Measurements from ENCODE around the gene SHLD1. TPM values are rescaled to one million over a fixed set of nuclear protein-coding genes. Genes with fewer than 3 reads are reported as not detected.
A peak's percentile ranks its signal among the peaks of the same experiment; 100 is the strongest.

SHLD1 gene
- total RNA-seq, 5 donors from 2014 or later (not counting 1 experiment from before 2014, with no cell fraction given), result 10.0 to 15.8 (median 14.2) TPM

- Histone ChIP-seq H3K4me1 (ENCODE audit: control insufficient read depth in 1 of 2, extremely low read depth in 1 of 2, insufficient read depth in 2 of 2, low read length in 2 of 2) (no peaks in the 10 kb centered on the region), H3K27ac (ENCODE audit: low read length) (no peak overlapping the region), H3K36me3 (ENCODE audit: control insufficient read depth in 2 of 2, extremely low read depth in 1 of 2, insufficient read depth in 1 of 2, low read length in 1 of 2) (peaks cover 0 to 3% of the 10 kb centered on the region in 2 donors), H3K27me3 (replicated peaks in 1 of 2; ENCODE audit: control insufficient read depth in 2 of 2, extremely low read depth in 1 of 2, insufficient read depth in 2 of 2, low read length in 1 of 2) (no peaks in the 10 kb centered on the region), H3K4me3 (ENCODE audit: control insufficient read depth in 1 of 2, extremely low read depth in 1 of 2, low read length in 1 of 2) (no peak overlapping the region), H3K9me3 (no peaks in the 10 kb centered on the region)
- H3K36me3 Mint-ChIP-seq, result peaks cover 27% of the 10 kb centered on the region
- ChIA-PET POLR2A (no interaction called here), CTCF (interaction anchor here in 1 of 2 donors (0.7 kb wide), 1 partner anchor 122 kb away, joined by 3 read pairs; no protein-coding TSS in a partner anchor)
- no peaks in the 10 kb centered on the region for H3K9me3 Mint-ChIP-seq
- peaks cover 0 to 26% (median 14%) of the 10 kb centered on the region in 3 donors for H3K4me1 Mint-ChIP-seq
- H3K4me3 Mint-ChIP-seq, result no peak overlapping the region
- ATAC-seq (replicated peaks in 1 of 4) (no peak), DNase-seq (peak in 3 of 35 experiments; percentile 3 to 34 (median 6))
- no peaks in the 10 kb centered on the region for H3K27me3 Mint-ChIP-seq
- peak overlapping the region in 1 of 2 donors; percentile 5 for H3K27ac Mint-ChIP-seq
- WGBS (ENCODE audit: insufficient coverage), result 67% methylated on average over 5 of the region's 10 CpGs
Observed at GRCh38 chr20:5864873-5865587, 114.8 kb downstream of the SHLD1 start.

- WGBS (ENCODE audit: insufficient coverage), result 100% methylated on average over 1 of the region's 2 CpGs
- CTCF ChIA-PET, result no interaction called here
Observed at GRCh38 chr20:5865604-5866003, 115.4 kb downstream of the SHLD1 start.

GRCh38 chr20:5870568-5870981 lies 120.4 kb downstream of the SHLD1 start:
- H3K4me1 ChIP-seq (ENCODE audit: control insufficient read depth in 1 of 2, extremely low read depth in 1 of 2, insufficient read depth in 2 of 2, low read length in 2 of 2), result no peaks in the 10 kb centered on the region
- POLR2A ChIA-PET, result no interaction called here
- WGBS (ENCODE audit: insufficient coverage), result 100% methylated on average over 1 of the region's 4 CpGs

More at GRCh38 chr20:5865604-5866003, 115.4 kb downstream of the SHLD1 start:
- peaks cover 0 to 3% of the 10 kb centered on the region in 2 donors for H3K36me3 ChIP-seq (ENCODE audit: control insufficient read depth in 2 of 2, extremely low read depth in 1 of 2, insufficient read depth in 1 of 2, low read length in 1 of 2)
- no peaks in the 10 kb centered on the region for H3K9me3 ChIP-seq
- DNase-seq, result no peak
- ATAC-seq (replicated peaks in 1 of 4), result no peak
- no peaks in the 10 kb centered on the region for H3K4me1 ChIP-seq (ENCODE audit: control insufficient read depth in 1 of 2, extremely low read depth in 1 of 2, insufficient read depth in 2 of 2, low read length in 2 of 2)
- Mint-ChIP-seq H3K36me3 (peaks cover 24% of the 10 kb centered on the region), H3K4me1 (peaks cover 0 to 26% (median 14%) of the 10 kb centered on the region in 3 donors), H3K9me3 (no peaks in the 10 kb centered on the region), H3K4me3 (no peak overlapping the region), H3K27me3 (no peaks in the 10 kb centered on the region), H3K27ac (peak overlapping the region in 1 of 2 donors; percentile 5)
- POLR2A ChIA-PET, result no interaction called here
- no peak overlapping the region for H3K27ac ChIP-seq (ENCODE audit: low read length)
- H3K27me3 ChIP-seq (replicated peaks in 1 of 2; ENCODE audit: control insufficient read depth in 2 of 2, extremely low read depth in 1 of 2, insufficient read depth in 2 of 2, low read length in 1 of 2), result no peaks in the 10 kb centered on the region
- H3K4me3 ChIP-seq (ENCODE audit: control insufficient read depth in 1 of 2, extremely low read depth in 1 of 2, low read length in 1 of 2), result no peak overlapping the region

GRCh38 chr20:5871459-5872410 lies 121.5 kb downstream of the SHLD1 start:
- POLR2A ChIA-PET, result no interaction called here
- H3K27me3 Mint-ChIP-seq, result peaks cover 0 to 3% of the 10 kb centered on the region in 2 donors
- DNase-seq (no peak), ATAC-seq (replicated peaks in 1 of 4) (no peak)
- no peak overlapping the region for H3K4me3 Mint-ChIP-seq
- no peaks in the 10 kb centered on the region for H3K36me3 Mint-ChIP-seq
- H3K4me1 ChIP-seq (ENCODE audit: control insufficient read depth in 1 of 2, extremely low read depth in 1 of 2, insufficient read depth in 2 of 2, low read length in 2 of 2), result no peaks in the 10 kb centered on the region
- H3K9me3 Mint-ChIP-seq, result peaks cover 0 to 9% (median 4%) of the 10 kb centered on the region in 3 donors
- CTCF ChIA-PET, result no interaction called here
- no peak overlapping the region for H3K27ac Mint-ChIP-seq
- no peak overlapping the region for H3K4me3 ChIP-seq (ENCODE audit: control insufficient read depth in 1 of 2, extremely low read depth in 1 of 2, low read length in 1 of 2)
- H3K9me3 ChIP-seq, result no peaks in the 10 kb centered on the region
- peaks cover 0 to 4% of the 10 kb centered on the region in 2 experiments for H3K27me3 ChIP-seq (replicated peaks in 1 of 2; ENCODE audit: control insufficient read depth in 2 of 2, extremely low read depth in 1 of 2, insufficient read depth in 2 of 2, low read length in 1 of 2)
- no peak overlapping the region for H3K27ac ChIP-seq (ENCODE audit: low read length)
- H3K36me3 ChIP-seq (ENCODE audit: control insufficient read depth in 2 of 2, extremely low read depth in 1 of 2, insufficient read depth in 1 of 2, low read length in 1 of 2), result no peaks in the 10 kb centered on the region
- 83% methylated on average over 5 of the region's 6 CpGs for WGBS (ENCODE audit: insufficient coverage)
- H3K4me1 Mint-ChIP-seq, result no peaks in the 10 kb centered on the region

More at GRCh38 chr20:5870568-5870981, 120.4 kb downstream of the SHLD1 start:
- CTCF ChIA-PET, result interaction anchor here in 1 of 2 donors (0.5 kb wide), 1 partner anchor 82 kb away, joined by 4 read pairs; no protein-coding TSS in a partner anchor
- Mint-ChIP-seq H3K9me3 (no peaks in the 10 kb centered on the region), H3K27me3 (peaks cover 0 to 3% of the 10 kb centered on the region in 2 donors), H3K4me3 (no peak overlapping the region), H3K4me1 (peaks cover 0 to 2% (median 0%) of the 10 kb centered on the region in 3 donors), H3K36me3 (no peaks in the 10 kb centered on the region), H3K27ac (no peak overlapping the region)
- Histone ChIP-seq H3K27me3 (replicated peaks in 1 of 2; ENCODE audit: control insufficient read depth in 2 of 2, extremely low read depth in 1 of 2, insufficient read depth in 2 of 2, low read length in 1 of 2) (peaks cover 0 to 4% of the 10 kb centered on the region in 2 experiments), H3K27ac (ENCODE audit: low read length) (no peak overlapping the region), H3K36me3 (ENCODE audit: control insufficient read depth in 2 of 2, extremely low read depth in 1 of 2, insufficient read depth in 1 of 2, low read length in 1 of 2) (no peaks in the 10 kb centered on the region), H3K4me3 (ENCODE audit: control insufficient read depth in 1 of 2, extremely low read depth in 1 of 2, low read length in 1 of 2) (no peak overlapping the region), H3K9me3 (no peaks in the 10 kb centered on the region)
- ATAC-seq (replicated peaks in 1 of 4), result no peak
- DNase-seq, result no peak

GRCh38 chr20:5877128-5877527 lies 126.9 kb downstream of the SHLD1 start:
- Mint-ChIP-seq H3K27ac (no peak overlapping the region), H3K27me3 (peaks cover 7 to 15% of the 10 kb centered on the region in 2 donors), H3K4me3 (no peak overlapping the region), H3K4me1 (peaks cover 0 to 3% (median 3%) of the 10 kb centered on the region in 3 donors), H3K9me3 (peaks cover 0 to 9% (median 4%) of the 10 kb centered on the region in 3 donors), H3K36me3 (no peaks in the 10 kb centered on the region)
- no peak overlapping the region for H3K4me3 ChIP-seq (ENCODE audit: control insufficient read depth in 1 of 2, extremely low read depth in 1 of 2, low read length in 1 of 2)
- CTCF ChIA-PET, result interaction anchor here in 1 of 2 donors (0.6 kb wide), 1 partner anchor 42 kb away, joined by 3 read pairs; no protein-coding TSS in a partner anchor
- no peaks in the 10 kb centered on the region for H3K36me3 ChIP-seq (ENCODE audit: control insufficient read depth in 2 of 2, extremely low read depth in 1 of 2, insufficient read depth in 1 of 2, low read length in 1 of 2)
- POLR2A ChIA-PET, result no interaction called here
- H3K27me3 ChIP-seq (replicated peaks in 1 of 2; ENCODE audit: control insufficient read depth in 2 of 2, extremely low read depth in 1 of 2, insufficient read depth in 2 of 2, low read length in 1 of 2), result peaks cover 0 to 4% of the 10 kb centered on the region in 2 experiments
- DNase-seq (no peak), ATAC-seq (replicated peaks in 1 of 4) (no peak)
- H3K9me3 ChIP-seq, result no peaks in the 10 kb centered on the region
- H3K4me1 ChIP-seq (ENCODE audit: control insufficient read depth in 1 of 2, extremely low read depth in 1 of 2, insufficient read depth in 2 of 2, low read length in 2 of 2), result no peaks in the 10 kb centered on the region
- no peak overlapping the region for H3K27ac ChIP-seq (ENCODE audit: low read length)
- WGBS (ENCODE audit: insufficient coverage), result no CpG with 5 or more reads among the region's 4 CpGs

- no CpG with 5 or more reads among the region's 3 CpGs for WGBS (ENCODE audit: insufficient coverage)
- H3K27ac ChIP-seq (ENCODE audit: low read length), result no peak overlapping the region
- no peak overlapping the region for H3K4me3 Mint-ChIP-seq
- H3K36me3 ChIP-seq (ENCODE audit: control insufficient read depth in 2 of 2, extremely low read depth in 1 of 2, insufficient read depth in 1 of 2, low read length in 1 of 2), result no peaks in the 10 kb centered on the region
- H3K27ac Mint-ChIP-seq, result no peak overlapping the region
- no peak for DNase-seq
- ChIA-PET POLR2A (no interaction called here), CTCF (no interaction called here)
- peaks cover 0 to 3% (median 3%) of the 10 kb centered on the region in 3 donors for H3K4me1 Mint-ChIP-seq
- no peaks in the 10 kb centered on the region for H3K9me3 ChIP-seq
- no peaks in the 10 kb centered on the region for H3K36me3 Mint-ChIP-seq
- no peak for ATAC-seq (replicated peaks in 1 of 4)
- H3K27me3 ChIP-seq (replicated peaks in 1 of 2; ENCODE audit: control insufficient read depth in 2 of 2, extremely low read depth in 1 of 2, insufficient read depth in 2 of 2, low read length in 1 of 2), result peaks cover 0 to 4% of the 10 kb centered on the region in 2 experiments
- H3K4me3 ChIP-seq (ENCODE audit: control insufficient read depth in 1 of 2, extremely low read depth in 1 of 2, low read length in 1 of 2), result no peak overlapping the region
- peaks cover 0 to 9% (median 4%) of the 10 kb centered on the region in 3 donors for H3K9me3 Mint-ChIP-seq
- H3K27me3 Mint-ChIP-seq, result peaks cover 10 to 12% of the 10 kb centered on the region in 2 donors
- no peaks in the 10 kb centered on the region for H3K4me1 ChIP-seq (ENCODE audit: control insufficient read depth in 1 of 2, extremely low read depth in 1 of 2, insufficient read depth in 2 of 2, low read length in 2 of 2)
Observed at GRCh38 chr20:5880326-5880725, 130.1 kb downstream of the SHLD1 start.
